Activated T-helper 1 cell treated with Interleukin-2 at 50 U/mL for 16 hours (primary cell): ENCODE results near the gene DAAM1.

ENCODE experiments used
- DNase-seq: peaks from one replicate; pipeline ENCODE4 v3.0.0-alpha.2; 2020; ENCODE audit warnings: low read depth

Gene DAAM1

DNA sequence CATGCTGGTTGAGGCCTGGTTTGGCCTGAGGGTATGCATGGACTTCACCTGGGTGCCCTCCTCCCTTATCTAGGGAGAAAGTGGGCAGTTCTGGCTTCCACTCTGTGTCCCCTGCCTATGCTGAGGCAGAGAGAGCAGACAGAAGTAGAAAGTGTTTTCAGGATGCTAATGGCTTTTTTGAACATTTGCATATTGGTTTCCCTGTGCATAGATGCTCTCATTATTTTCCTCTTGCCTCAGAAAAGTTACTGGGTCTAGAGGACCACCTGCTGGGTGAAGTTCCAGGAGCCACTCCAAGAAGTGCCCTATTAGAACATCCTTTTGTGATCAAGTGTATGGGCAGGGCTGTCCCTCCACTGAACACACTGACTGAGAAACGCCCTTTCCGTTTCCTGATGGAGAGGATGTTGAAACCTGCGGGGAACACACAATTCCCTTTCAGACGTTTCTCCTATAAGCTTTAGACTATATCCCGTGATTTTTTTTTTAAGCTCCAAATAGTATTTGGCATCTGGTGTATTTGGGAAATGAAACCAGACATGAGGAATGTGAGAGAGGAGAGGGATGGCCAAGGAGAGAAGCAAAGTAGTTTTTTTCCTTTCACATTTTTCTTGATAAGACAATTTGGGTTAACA, 66.6 kb downstream of the DAAM1 start:
- no peak for DNase-seq

DNA sequence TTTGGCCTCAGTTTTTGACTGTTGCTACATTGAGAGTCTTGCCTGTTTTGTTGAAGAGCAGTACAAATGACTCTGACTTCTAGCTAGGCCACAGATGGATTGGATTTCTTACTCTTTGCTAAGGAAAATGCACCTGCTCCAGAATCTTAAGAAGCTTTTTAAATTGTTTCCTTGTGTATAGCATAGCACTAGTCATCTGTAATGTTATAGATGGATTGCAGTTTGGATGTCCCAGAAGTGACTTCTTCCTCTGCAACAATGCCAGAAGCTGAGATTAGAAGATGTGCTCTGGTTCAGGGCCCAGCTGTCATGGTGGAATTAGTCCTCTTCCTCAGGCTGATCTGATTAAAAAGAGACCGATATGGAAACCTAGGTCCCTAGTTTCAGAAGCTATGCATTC, 67.9 kb downstream of the DAAM1 start:
- no peak for DNase-seq

DNA sequence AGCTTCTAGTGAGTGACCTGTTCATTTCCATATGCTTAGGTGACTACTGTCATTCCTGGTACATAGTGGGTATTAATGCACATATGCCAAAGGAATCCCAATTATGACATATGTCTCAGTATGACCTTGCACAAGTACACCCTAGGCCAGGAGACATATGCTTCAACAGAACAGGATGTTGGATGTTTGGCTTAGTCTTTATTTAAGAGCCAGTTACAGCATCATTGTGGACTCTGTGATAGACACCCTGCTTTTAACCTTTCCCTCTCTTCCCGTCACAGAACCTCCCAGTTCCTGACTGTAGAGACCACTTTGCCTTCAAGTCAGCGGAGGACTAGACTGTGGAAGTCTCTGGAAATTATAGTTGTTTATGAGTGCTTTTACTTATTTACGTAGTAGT, 72.9 kb downstream of the DAAM1 start:
- no peak for DNase-seq

DNA sequence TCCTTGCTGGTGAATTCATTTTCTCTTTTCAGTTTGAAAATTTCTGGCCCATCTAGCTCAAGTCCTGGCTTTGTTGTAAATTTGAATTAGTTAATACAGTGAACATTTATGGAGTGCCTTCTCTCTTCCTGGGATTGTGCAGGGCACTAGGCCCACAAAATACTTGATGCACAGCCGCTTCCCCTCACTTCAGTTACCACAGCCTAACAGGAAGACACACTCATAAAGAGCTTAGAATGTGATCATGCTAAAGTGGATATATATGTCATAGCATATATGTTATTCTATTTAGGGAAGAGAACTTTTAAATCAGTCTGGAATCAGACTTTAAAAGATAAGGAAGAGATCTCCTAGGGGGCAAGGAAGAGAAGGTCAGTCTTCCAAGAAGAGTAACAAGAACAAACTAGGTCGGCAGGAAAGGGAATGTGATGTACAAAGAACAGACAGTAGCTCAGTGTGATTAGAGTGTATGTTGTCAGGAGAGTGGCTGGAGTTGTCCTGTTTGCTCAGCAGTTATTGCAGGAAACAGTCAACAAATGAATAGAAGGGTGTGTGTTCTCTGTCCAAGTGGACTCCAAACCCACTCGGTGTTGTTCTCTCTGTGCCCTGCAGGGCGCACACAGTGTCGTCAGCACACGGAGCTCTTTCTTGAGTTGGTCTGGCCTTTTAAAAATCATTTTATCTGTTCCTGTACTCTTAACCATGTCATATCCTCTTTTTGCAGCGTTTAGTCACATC, 74.4 kb downstream of the DAAM1 start:
- no peak for DNase-seq

DNA sequence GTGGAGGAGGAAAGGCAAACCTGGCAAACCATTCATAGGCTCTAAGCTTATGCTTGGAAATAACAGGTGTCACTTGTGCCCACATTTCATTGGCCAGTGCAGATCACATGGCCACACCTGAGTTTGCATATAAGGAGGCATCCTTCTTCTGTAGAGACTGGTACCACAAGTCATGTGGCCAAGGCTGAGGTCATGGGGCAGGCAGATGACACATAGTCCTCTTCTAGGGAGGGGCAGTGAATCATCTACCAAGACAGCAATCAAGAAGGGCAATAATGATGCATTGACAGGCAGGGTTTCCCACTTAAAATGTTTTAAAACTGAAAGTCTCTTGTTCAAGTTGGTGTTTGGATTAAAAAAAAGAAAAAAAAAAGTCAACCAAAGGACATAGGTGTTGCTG, 77.3 kb downstream of the DAAM1 start:
- DNase-seq, result no peak

DNA sequence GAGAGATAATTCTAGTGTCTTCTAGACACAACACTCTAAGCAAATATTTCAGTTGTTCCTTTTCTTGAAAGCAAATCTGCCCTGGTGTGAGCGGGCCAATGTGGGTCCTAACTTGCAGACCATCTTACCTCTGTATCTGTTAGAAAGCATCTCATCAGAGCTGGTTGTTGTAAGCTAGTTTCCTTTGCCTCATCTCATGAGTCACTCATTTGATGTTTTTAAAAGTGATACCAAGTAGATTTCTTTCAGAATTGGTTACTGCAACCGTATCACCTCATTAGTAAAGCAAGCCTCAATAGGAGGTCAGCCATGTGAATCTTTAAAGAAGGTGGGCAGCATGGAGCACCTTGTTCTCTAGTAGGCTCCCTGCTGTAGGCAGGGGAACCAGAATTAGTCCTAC, 78.6 kb downstream of the DAAM1 start:
- DNase-seq, result no peak

DNA sequence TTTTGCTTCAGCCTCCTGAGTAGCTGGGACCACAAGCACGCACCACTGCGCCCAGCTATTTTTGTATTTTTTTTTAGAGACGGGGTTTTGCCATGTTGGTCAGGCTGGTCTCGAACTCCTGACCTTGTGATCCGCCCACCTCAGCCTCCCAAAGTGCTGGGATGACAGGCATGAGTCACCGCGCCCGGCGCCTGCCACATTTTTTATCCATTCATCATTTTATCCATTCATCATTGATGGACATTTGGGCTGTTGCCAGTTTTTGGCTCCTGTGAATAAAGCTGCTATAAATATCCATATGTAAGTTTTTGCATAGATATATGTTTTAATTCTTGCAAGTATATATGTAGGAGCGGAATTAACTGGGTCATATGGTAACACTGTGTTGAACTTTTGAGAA, 79.5 kb downstream of the DAAM1 start:
- DNase-seq, result no peak

DNA sequence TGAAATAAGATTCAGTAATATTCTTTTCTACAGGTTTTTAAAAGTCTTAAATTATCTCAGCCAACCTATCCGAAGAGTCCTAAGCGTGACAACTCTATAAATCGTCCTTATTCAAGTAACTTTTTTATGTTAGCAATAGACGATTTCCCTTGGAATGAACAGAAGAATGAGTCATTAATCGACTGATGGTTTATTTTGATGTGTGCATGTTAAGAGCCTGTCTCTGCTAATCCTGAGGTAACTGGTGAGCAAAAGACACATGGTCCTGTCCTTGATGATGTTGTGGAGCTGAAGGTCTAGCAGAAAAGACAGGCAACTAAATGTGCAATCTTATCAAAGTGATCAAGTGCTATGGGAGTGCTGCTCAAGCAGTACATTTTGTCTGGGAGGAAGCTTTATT, 80.4 kb downstream of the DAAM1 start:
- no peak for DNase-seq

DNA sequence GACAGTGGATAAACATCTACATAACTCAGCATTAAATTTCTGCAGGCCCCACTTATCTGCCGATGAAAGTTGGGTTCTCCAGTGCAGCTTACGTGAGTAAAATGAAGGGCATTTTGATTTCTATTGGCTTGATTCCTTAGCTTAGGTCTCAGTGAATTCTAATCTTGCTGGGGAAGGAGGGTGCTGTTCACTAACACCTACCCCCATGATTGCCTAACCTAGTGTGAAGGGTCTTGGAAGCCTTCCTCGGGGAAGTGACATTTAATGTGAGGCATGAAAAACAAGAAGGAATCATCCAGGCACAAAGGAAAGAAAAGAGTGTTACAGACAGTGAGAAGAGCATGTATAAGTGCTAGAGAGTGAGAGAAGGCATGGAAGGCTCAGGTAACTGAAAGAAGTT, 81.0 kb downstream of the DAAM1 start:
- no peak for DNase-seq

DNA sequence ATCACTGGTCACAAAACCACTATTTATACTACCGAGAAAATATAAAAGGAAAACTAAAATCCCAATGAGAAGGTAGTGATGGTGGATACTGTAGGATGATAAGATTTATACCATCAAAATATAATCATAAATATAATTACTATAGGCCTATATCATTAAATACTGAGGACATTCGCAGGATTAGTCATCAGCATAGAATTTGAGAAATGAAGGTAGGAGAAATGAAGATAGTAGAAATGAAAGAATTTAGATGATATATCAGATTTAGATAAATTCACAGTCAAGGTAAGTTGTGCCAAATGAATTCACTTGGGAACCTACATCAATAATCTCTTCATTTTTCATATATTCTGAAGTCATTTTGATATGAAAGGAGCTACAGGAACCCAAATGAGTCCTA, 82.8 kb downstream of the DAAM1 start:
- DNase-seq, result no peak

DNA sequence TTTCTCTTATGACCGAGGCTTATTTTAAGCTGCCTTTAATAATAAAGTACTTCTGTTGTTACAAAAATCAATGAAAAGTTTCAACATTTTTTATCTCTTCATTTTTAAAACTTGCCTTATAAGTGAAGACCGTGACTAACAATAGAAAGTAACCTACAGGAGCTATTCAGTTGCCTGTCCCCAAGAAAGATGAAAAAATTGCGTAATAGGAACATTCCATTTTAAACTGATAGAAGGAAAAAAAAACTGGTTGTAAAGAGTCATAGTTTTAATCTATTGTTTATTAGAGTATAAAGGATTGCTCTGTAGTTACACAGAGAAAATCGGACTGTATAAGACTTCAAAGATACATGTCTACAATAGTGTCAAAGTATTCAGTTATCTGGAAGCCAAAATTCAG, 83.3 kb downstream of the DAAM1 start:
- no peak for DNase-seq

DNA sequence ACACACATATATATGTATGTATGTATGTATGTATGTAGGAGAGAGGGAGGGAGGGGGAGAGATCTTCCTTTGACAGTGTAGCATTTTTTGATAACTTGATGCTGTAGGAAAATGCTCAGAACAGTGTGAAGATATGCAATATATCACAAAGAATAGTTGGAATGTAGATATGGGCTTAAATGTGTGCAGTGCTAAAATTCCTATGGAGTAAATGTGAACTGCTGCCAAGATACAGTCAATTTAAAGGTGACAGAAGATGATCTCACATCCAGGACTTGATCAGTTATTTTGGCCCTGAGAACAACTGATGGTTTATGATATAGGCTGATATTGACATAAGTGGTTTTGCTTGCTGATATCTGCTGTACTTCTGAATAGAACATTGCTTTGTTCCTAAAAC, 84.2 kb downstream of the DAAM1 start:
- no peak for DNase-seq

DNA sequence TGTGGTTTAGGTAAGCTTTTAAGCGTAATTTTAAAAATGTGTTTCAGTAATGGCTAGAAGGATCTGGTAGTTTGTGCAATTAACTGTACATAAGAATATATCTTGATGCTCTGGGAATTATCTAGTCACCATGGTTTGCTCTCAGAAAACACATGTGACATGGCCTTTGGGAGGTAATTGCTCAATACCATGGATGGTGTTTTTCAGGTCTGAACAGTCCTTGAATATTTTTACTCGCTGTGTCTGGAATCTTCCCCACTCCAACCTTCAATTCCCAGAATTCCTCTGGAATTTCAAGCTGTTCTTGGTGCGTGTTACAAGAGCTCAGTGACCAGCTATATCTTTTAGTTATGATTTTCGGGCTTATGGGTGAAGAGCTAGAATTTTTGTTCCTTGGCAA, 85.3 kb downstream of the DAAM1 start:
- no peak for DNase-seq

DNA sequence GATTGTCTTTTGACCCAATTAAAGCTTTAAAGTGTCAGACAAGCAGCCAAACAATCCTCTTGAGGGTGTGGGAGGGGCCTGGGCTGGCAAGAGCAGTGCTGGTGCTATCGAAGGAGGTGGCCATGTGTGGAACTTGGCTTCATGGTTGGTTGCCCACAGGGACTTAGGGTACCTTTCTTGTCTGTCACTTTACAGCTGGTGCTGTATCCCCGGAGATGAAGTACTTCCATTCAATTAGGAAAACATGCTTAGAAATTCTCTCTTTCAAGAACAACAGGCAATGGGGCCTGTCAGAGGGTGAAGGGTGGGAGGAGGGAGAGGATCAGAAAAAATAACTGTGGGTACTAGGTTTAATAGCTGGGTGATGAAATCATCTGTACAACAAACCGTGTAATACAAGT, 86.5 kb downstream of the DAAM1 start:
- no peak for DNase-seq

DNA sequence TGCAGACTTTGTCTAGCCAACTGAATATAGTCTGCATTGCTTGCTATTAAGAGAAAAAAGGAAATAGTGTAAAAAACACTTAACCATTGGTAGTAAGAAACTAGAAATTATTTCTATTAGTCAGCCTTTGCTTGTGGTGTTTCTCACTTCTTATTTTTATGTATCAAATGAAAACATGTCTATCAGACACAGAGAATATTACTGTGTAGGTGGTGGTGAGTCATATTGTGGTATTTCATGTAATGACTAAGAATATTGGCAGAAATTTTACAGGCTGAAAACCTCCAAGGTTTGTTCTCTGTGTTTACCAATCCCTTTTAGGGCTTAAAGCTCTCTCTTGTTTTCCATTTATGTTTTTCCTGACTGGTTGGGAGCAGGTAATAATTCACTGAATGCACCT, 87.2 kb downstream of the DAAM1 start:
- DNase-seq, result no peak

DNA sequence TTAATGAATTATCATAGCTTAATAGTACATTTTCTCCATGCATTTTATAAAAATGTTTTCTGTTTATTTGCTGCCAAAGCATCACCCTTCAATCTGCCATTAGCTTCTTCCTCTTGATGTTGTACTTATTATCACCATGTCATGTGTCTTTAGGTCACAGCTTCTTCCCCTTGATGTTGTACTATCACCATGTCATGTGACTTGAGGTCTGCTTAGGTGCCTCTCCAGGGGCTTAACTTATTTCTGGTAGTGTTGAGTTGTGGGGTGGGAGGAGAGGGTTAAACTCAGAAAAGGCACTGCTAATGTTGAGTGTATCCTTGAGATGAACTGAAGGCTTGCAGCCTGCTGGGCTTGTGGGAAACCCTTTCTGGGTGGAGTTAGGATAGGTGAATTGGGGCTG, 87.8 kb downstream of the DAAM1 start:
- no peak for DNase-seq

DNA sequence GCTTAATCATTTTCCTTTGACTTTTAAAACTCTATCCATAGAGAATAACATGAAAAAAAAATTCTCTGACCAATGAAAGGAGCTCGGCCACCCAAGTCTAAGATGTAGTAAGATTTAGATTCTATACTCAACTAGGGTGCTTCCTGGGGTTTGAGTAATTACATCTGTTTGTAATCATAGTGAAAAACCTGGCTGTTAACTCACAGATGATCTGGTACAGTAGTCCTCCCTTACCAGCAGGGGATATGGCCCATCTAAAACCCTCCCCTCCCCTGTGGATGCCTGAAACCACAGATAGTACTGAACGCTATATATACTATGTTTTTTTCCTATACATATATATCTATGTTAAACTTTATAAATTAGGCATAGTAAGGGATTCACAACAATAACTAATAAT, 89.2 kb downstream of the DAAM1 start:
- no peak for DNase-seq

DNA sequence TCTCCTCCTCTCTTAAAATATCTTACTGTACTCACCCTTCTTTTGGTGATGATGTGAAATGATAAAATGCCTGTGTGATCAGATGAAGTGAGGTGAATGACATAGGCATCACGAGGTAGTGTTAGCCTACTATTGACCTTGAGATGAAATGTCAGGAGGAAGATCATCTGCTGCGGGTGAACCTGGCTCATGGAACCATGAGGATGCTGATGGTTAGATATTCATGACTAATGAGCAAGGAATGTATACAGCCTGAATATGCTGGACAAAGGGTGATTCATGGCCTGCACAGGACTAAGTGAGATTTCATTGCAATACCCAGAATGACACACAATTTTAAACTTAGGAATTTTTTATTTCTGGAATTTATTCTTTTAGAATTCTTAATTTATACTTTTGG, 89.6 kb downstream of the DAAM1 start:
- no peak for DNase-seq

DNA sequence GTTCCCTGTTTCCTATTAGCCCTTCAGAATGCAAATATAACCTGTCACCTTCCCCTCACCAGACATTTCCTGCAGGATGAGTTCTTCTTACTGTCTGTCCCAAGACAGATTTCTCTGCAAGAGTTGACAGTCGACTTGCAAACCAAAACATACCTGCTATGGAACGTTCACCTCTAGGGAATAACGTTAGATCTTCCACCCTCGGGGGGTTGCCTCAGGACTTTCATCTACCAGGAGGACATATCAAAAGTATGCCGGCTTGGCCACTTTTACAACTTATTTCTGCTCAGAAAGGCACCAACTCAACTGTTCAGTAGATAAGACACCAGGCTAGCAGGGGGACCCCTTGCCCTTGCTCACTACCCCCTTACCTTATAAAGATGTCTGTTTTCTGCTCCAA, 92.5 kb downstream of the DAAM1 start:
- no peak for DNase-seq

DNA sequence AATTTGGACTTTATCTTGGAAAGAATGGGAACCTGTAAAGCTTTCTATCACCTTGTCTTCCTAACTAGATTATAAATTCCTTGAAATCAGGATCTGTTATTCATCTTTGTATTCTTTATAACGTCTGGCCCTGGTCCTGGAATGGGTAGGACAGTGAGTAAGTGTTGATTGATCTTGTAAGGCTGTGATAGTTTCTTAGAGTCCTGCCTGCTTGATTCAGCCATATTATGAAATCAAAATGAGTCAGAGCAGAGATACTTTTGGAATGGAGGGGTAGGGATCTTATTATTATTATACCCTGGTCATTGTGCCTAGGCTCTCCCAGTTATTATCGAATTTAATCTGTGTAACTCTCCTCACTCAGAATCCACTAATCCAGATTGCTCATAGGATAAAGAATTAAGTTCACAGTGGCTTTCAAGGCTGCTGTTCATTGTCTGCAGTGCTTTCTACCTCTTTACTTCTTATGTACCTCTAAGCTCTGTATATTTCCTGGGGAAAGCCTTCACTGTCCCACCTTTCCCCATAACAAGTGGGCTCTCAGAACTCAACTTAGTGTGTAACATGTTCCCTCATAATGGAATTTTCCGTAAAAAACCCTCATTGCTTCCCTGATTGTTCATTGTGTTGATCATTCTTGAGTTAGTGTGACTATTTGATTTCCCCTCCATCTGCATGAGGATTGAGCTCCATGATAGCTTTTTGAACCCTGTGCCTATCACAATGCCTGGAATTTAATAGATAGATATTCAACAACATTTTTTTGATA, 93.3 kb downstream of the DAAM1 start:
- DNase-seq, result no peak

DNA sequence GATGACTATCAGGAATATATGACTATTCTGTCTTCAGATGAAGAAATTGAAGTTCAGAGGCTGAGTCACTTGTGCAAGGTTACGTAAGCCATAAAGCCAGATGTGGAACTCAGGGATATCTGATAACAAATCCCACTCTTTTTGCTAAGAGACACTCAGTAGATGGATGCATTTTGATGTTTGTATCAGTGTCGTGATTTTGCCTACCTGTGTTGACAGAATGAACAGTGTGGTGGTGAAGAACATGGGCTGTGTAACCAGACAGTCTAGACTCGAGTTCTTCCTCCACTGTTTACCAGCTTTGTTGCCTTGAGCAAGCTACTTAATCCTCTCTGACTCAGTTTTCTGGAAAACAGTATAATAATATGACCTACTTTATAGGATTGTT, 93.9 kb downstream of the DAAM1 start:
- DNase-seq, result no peak

DNA sequence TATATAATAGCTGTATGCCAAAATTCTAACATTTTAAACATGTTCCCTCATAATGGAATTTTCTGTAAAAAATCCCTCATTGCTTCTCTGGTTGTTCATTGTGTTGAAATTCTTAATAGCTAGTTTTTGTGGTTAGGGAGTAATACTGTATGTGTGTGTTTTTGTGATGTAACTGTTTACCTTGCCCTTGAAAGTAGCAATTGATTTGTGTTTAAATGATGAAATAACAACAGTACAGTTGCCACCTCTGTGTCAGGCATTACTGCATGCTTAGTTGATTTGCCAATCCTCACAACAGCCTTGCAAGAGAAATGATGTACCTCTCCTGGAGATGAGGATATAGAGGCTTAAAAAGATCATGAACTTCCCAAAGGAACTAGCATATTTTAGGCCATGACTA, 94.9 kb downstream of the DAAM1 start:
- no peak for DNase-seq

DNA sequence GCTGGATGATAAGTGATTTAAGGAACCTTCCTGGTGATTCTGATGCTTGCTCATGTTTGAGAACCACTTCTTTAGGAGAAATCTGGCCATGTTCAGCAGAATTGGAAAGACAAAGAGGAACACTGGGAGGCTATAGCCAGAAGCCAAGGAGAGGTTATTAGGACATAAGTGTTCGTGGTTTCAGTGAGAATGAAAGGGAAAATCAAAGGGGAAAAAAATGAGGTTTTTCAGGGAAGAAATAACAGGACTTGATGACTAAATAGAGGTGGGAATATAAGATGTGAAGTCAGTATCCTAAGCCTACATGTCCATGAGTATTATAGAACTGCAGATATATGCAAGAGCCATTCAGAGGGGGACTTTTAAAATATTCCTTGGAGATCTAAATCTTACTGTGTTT, 95.6 kb downstream of the DAAM1 start:
- no peak for DNase-seq

DNA sequence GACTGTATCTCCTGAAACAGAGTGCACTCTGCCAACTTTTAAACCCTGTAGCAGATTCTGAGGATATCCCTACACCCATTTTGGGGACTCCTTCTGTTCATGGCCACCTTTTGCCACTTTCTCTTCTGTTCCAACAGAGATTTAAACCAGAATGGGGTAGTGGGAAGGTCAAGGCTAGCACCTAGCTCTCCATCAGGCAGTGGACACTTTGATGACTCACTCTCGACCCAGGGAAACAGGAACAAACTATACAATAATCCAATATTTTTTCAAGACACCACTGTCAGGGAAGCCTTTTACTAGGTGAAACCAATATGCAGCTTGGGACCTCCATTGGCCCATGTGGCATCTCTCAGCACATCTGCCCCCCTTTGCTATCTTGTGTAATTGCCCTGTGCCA, 103.6 kb downstream of the DAAM1 start:
- DNase-seq, result no peak
